ENCODE results near the gene ACD. TPM values are rescaled to one million over a fixed set of nuclear protein-coding genes. Genes with fewer than 3 reads are reported as not detected.

ACD gene
- total RNA-seq, 2 experiments from 2014 or later: 52.2 to 52.4 TPM

GRCh38 chr16:67675579-67675935 is 15.5 kb upstream of the ACD start:
- Mint-ChIP-seq H3K4me3 (no peak overlapping the region), H3K36me3 (ENCODE audit: low read depth) (no peaks in the 10 kb centered on the region), H3K9me3 (ENCODE audit: low read depth) (no peaks in the 10 kb centered on the region), H3K27me3 (no peaks in the 10 kb centered on the region), H3K27ac (no peak overlapping the region), H3K4me1 (peaks cover 2% of the 10 kb centered on the region)
- ATAC-seq (no peak), DNase-seq (no peak)
- ChIA-PET POLR2A (no interaction called here), CTCF (interaction anchor here (1.0 kb wide), 1 partner anchor 160 kb away, joined by 4 read pairs; no protein-coding TSS in a partner anchor)
- intact Hi-C loops (cut with DNase I, micrococcal nuclease): loop anchor here in 1 of 2 experiments (10.0 kb wide), 1 partner anchor 369 kb away; no protein-coding TSS in a partner anchor

GRCh38 chr16:67674851-67675578 is 15.0 kb upstream of the ACD start:
- Mint-ChIP-seq H3K4me1 (peaks cover 2% of the 10 kb centered on the region), H3K27me3 (no peaks in the 10 kb centered on the region), H3K36me3 (ENCODE audit: low read depth) (no peaks in the 10 kb centered on the region), H3K4me3 (no peak overlapping the region), H3K27ac (no peak overlapping the region), H3K9me3 (ENCODE audit: low read depth) (no peaks in the 10 kb centered on the region)
- DNase-seq: no peak
- no peak for ATAC-seq
- ChIA-PET POLR2A (no interaction called here), CTCF (interaction anchor here (0.9 to 1.0 kb wide), 2 partner anchors 8 to 159 kb away, joined by 3 to 4 read pairs; no protein-coding TSS in a partner anchor)
- intact Hi-C loops (cut with DNase I, micrococcal nuclease): loop anchor here (5.0 to 10.0 kb wide), 3 partner anchors 42 to 370 kb away; partner anchors contain the start of genes GFOD2 (in 1 of the 2) and PSMB10 (in 1 of the 2)

GRCh38 chr16:67673712-67674580 is 13.9 kb upstream of the ACD start:
- no peaks in the 10 kb centered on the region for H3K9me3 Mint-ChIP-seq (ENCODE audit: low read depth)
- no peak for DNase-seq
- peaks cover 2% of the 10 kb centered on the region for H3K4me1 Mint-ChIP-seq
- POLR2A ChIA-PET: interaction anchor here (0.6 kb wide), 1 partner anchor 14 kb away, joined by 3 read pairs; the partner anchor contains the start of gene ACD
- H3K27me3 Mint-ChIP-seq: no peaks in the 10 kb centered on the region
- intact Hi-C loops (cut with DNase I, micrococcal nuclease): loop anchor here (5.0 to 10.0 kb wide), 3 partner anchors 43 to 371 kb away; partner anchors contain the start of genes GFOD2 (in 1 of the 2) and PSMB10 (in 1 of the 2)
- H3K36me3 Mint-ChIP-seq (ENCODE audit: low read depth): no peaks in the 10 kb centered on the region
- ATAC-seq: no peak
- CTCF ChIA-PET: interaction anchor here (0.6 to 10.5 kb wide), 4 partner anchors 9 to 246 kb away, joined by 3 to 99 read pairs (median 4); no protein-coding TSS in a partner anchor
- no peak overlapping the region for H3K4me3 Mint-ChIP-seq
- no peak overlapping the region for H3K27ac Mint-ChIP-seq

GRCh38 chr16:67672739-67673662 is 12.9 kb upstream of the ACD start:
- Mint-ChIP-seq H3K27me3 (no peaks in the 10 kb centered on the region), H3K36me3 (ENCODE audit: low read depth) (no peaks in the 10 kb centered on the region), H3K4me1 (peaks cover 3% of the 10 kb centered on the region), H3K27ac (no peak overlapping the region), H3K4me3 (no peak overlapping the region), H3K9me3 (ENCODE audit: low read depth) (no peaks in the 10 kb centered on the region)
- intact Hi-C loops (cut with DNase I, micrococcal nuclease): loop anchor here (1.0 to 10.0 kb wide), 5 partner anchors 44 to 372 kb away; partner anchors contain the start of genes GFOD2 (in 1 of the 2) and PSMB10 (in 1 of the 2)
- CTCF ChIA-PET: interaction anchor here (0.6 to 10.5 kb wide), 19 partner anchors 8 to 370 kb away, joined by 3 to 99 read pairs (median 3); partner anchors contain the start of genes PARD6A, RANBP10 and TSNAXIP1
- peak; percentile 25 for ATAC-seq
- DNase-seq: peak; percentile 77
- POLR2A ChIA-PET: interaction anchor here (0.6 kb wide), 2 partner anchors 13 to 263 kb away, joined by 3 read pairs; partner anchors contain the start of gene ACD

- H3K4me3 Mint-ChIP-seq: no peak overlapping the region
- H3K36me3 Mint-ChIP-seq (ENCODE audit: low read depth): no peaks in the 10 kb centered on the region
- intact Hi-C loops (cut with DNase I, micrococcal nuclease): loop anchor here (1.0 to 10.0 kb wide), 5 partner anchors 45 to 372 kb away; partner anchors contain the start of genes GFOD2 (in 1 of the 2) and PSMB10 (in 1 of the 2)
- CTCF ChIA-PET: interaction anchor here (0.6 to 10.5 kb wide), 18 partner anchors 8 to 371 kb away, joined by 3 to 99 read pairs (median 3); partner anchors contain the start of genes PARD6A, RANBP10 and TSNAXIP1
- no peak overlapping the region for H3K27ac Mint-ChIP-seq
- no peaks in the 10 kb centered on the region for H3K9me3 Mint-ChIP-seq (ENCODE audit: low read depth)
- H3K4me1 Mint-ChIP-seq: peaks cover 9% of the 10 kb centered on the region
- POLR2A ChIA-PET: interaction anchor here (0.6 kb wide), 1 partner anchor 264 kb away, joined by 3 read pairs; no protein-coding TSS in a partner anchor
- DNase-seq (no peak), ATAC-seq (no peak)
- no peaks in the 10 kb centered on the region for H3K27me3 Mint-ChIP-seq
Observed at GRCh38 chr16:67672306-67672705, 12.2 kb upstream of the ACD start.

- H3K9me3 Mint-ChIP-seq (ENCODE audit: low read depth): no peaks in the 10 kb centered on the region
- intact Hi-C loops (cut with DNase I, micrococcal nuclease): loop anchor here (5.0 to 10.0 kb wide), 3 partner anchors 48 to 375 kb away; partner anchors contain the start of genes GFOD2 (in 1 of the 2) and PSMB10 (in 1 of the 2)
- H3K27me3 Mint-ChIP-seq: no peaks in the 10 kb centered on the region
- POLR2A ChIA-PET: no interaction called here
- DNase-seq: no peak
- CTCF ChIA-PET: interaction anchor here (0.5 to 10.5 kb wide), 15 partner anchors 9 to 303 kb away, joined by 3 to 99 read pairs (median 3); partner anchors contain the start of gene PARD6A
- peaks cover 19% of the 10 kb centered on the region for H3K4me1 Mint-ChIP-seq
- H3K4me3 Mint-ChIP-seq: no peak overlapping the region
- H3K36me3 Mint-ChIP-seq (ENCODE audit: low read depth): no peaks in the 10 kb centered on the region
- no peak overlapping the region for H3K27ac Mint-ChIP-seq
- ATAC-seq: no peak
Observed at GRCh38 chr16:67669499-67670101, 9.5 kb upstream of the ACD start.

GRCh38 chr16:67668495-67669157 is 8.6 kb upstream of the ACD start:
- no peaks in the 10 kb centered on the region for H3K9me3 Mint-ChIP-seq (ENCODE audit: low read depth)
- no peak overlapping the region for H3K27ac Mint-ChIP-seq
- no peak overlapping the region for H3K4me3 Mint-ChIP-seq
- H3K27me3 Mint-ChIP-seq: no peaks in the 10 kb centered on the region
- no peak for ATAC-seq
- ChIA-PET CTCF (interaction anchor here (0.6 to 10.5 kb wide), 16 partner anchors 9 to 180 kb away, joined by 3 to 99 read pairs (median 4); partner anchors contain the start of genes CARMIL2 and GFOD2), POLR2A (interaction anchor here (0.6 kb wide), 1 partner anchor 10 kb away, joined by 3 read pairs; no protein-coding TSS in a partner anchor)
- peaks cover 19% of the 10 kb centered on the region for H3K4me1 Mint-ChIP-seq
- intact Hi-C loops (cut with DNase I, micrococcal nuclease): loop anchor here (1.0 kb wide), 2 partner anchors 147 to 178 kb away; partner anchors contain the start of gene NUTF2 (in 1 of the 2)
- peak; percentile 57 for DNase-seq
- H3K36me3 Mint-ChIP-seq (ENCODE audit: low read depth): no peaks in the 10 kb centered on the region

GRCh38 chr16:67667817-67668494 is 7.9 kb upstream of the ACD start:
- intact Hi-C loops (cut with DNase I, micrococcal nuclease): loop anchor here (1.0 to 2.0 kb wide), 3 partner anchors 121 to 178 kb away; partner anchors contain the start of gene NUTF2 (in 1 of the 2)
- peaks cover 2% of the 10 kb centered on the region for H3K36me3 Mint-ChIP-seq (ENCODE audit: low read depth)
- peak; percentile 91 for ATAC-seq

More at GRCh38 chr16:67667817-67668494, 7.9 kb upstream of the ACD start:
- H3K27ac Mint-ChIP-seq: no peak overlapping the region
- peak; percentile 92 for DNase-seq
- H3K9me3 Mint-ChIP-seq (ENCODE audit: low read depth): no peaks in the 10 kb centered on the region
- CTCF ChIA-PET: interaction anchor here (0.6 to 10.5 kb wide), 30 partner anchors 9 to 426 kb away, joined by 3 to 99 read pairs (median 4); partner anchors contain the start of genes ATP6V0D1, CARMIL2, GFOD2 and RANBP10
- no peak overlapping the region for H3K4me3 Mint-ChIP-seq
- H3K27me3 Mint-ChIP-seq: no peaks in the 10 kb centered on the region
- H3K4me1 Mint-ChIP-seq: peaks cover 19% of the 10 kb centered on the region
- POLR2A ChIA-PET: interaction anchor here (0.5 to 0.7 kb wide), 3 partner anchors 11 to 232 kb away, joined by 3 read pairs; no protein-coding TSS in a partner anchor

Data from activated CD4-positive, alpha-beta T cell treated with anti-CD3 and anti-CD28 coated beads for 36 hours (primary cell).